DOHH2 (cell line): Measurements from ENCODE around the gene DNAJC22.

Experiments used
- H3F3A ChIP-seq: fragments of 200-600 bp; sonication (generic), shearing (Covaris generic); 2 replicates; pipeline ENCODE4 v1.6.0; 2016; ENCODE audit warnings: antibody characterized with exemption, mild to moderate bottlenecking; ENCODE audit not compliant: control insufficient read depth, insufficient read depth
- H3K27ac ChIP-seq: fragments of 200-600 bp; sonication (generic); 2 replicates; pipeline ENCODE4 v1.5.1; 2014; ENCODE audit warnings: low read depth, mild to moderate bottlenecking, low read length, moderate library complexity
- H3K27me3 ChIP-seq: fragments of 200-600 bp; sonication (generic); 2 replicates; pipeline ENCODE4 v1.6.1; 2014; ENCODE audit warnings: mild to moderate bottlenecking, low read length, mixed read lengths; ENCODE audit not compliant: control insufficient read depth
- H3K36me3 ChIP-seq: fragments of 200-600 bp; sonication (generic); 2 replicates; pipeline ENCODE4 v1.6.1; 2014; ENCODE audit warnings: mild to moderate bottlenecking, low read length, moderate library complexity, mixed read lengths; ENCODE audit not compliant: control insufficient read depth
- H3K4me1 ChIP-seq: fragments of 200-600 bp; sonication (generic); 2 replicates; pipeline ENCODE4 v1.6.1; 2014; ENCODE audit warnings: mild to moderate bottlenecking, low read length, mixed read lengths; ENCODE audit not compliant: control insufficient read depth
- H3K4me2 ChIP-seq: fragments of 200-600 bp; sonication (generic); 2 replicates; pipeline ENCODE4 v1.6.0; 2014; ENCODE audit warnings: mild to moderate bottlenecking, low read length, moderate library complexity
- H3K4me3 ChIP-seq: fragments of 200-600 bp; sonication (generic); 2 replicates; pipeline ENCODE4 v1.5.1; 2014; ENCODE audit warnings: mild to moderate bottlenecking, low read length, mixed read lengths
- H3K79me2 ChIP-seq: fragments of 200-600 bp; sonication (generic); 2 replicates; pipeline ENCODE4 v1.6.1; 2014; ENCODE audit warnings: mild to moderate bottlenecking, low read length, mixed read lengths; ENCODE audit not compliant: control insufficient read depth
- H3K9me2 ChIP-seq: fragments of 200-600 bp; sonication (generic); replicated peaks from 2 replicates; pipeline ENCODE4 v1.6.1; 2014; ENCODE audit warnings: mild to moderate bottlenecking, low read length, mixed read lengths; ENCODE audit not compliant: control insufficient read depth
- H3K9me3 ChIP-seq: fragments of 200-600 bp; sonication (generic); 2 replicates; pipeline ENCODE4 v1.6.1; 2014; ENCODE audit warnings: antibody characterized with exemption, low read length, mixed read lengths; ENCODE audit not compliant: control insufficient read depth, insufficient read depth
- H4K20me1 ChIP-seq: fragments of 200-600 bp; sonication (generic); 2 replicates; pipeline ENCODE4 v1.6.0; 2014; ENCODE audit warnings: low read depth, mild to moderate bottlenecking, antibody characterized with exemption, low read length, moderate library complexity; ENCODE audit not compliant: control insufficient read depth, insufficient read depth
- CTCF ChIP-seq: fragments of 200-600 bp; sonication (generic); IDR thresholded peaks from one replicate; pipeline ENCODE4 v1.5.1; 2014; ENCODE audit warnings: antibody characterized with exemption, mild to moderate bottlenecking, low read depth, low read length; ENCODE audit not compliant: poor library complexity, severe bottlenecking
- EZH2phosphoT487 ChIP-seq: fragments of 200-600 bp; sonication (generic); IDR thresholded peaks from 2 replicates; pipeline ENCODE4 v1.6.1; 2017; ENCODE audit warnings: borderline replicate concordance, mild to moderate bottlenecking, antibody characterized with exemption, low read length, moderate library complexity, mixed read lengths

DNAJC22 gene

DNA sequence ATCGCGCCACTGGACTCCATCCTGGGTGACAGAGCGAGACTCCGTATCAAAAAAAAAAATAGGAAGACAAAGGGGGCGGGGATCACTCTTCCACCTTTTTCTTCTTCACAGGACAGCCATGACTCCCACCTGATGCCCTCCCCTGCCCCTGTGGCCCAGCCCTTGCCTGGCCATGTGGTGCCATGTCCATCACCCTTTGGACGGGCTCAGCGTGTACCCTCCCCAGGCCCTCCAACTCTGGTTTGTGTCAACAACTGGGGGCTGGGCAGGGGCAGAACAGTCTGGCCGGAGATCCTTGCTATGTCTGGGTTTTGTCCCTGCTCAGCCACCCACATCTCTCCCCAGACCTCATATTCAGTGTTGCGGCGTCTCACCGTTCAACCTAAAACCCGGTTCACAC lies 17.9 kb upstream of the DNAJC22 start:
- no peak overlapping the region for H3K4me2 ChIP-seq
- H3K4me3 ChIP-seq = no peak overlapping the region
- TF ChIP-seq CTCF = no peak
- no peak for TF ChIP-seq EZH2phosphoT487
- peaks cover 9% of the 10 kb centered on the region; the same call in 1 of the 2 replicates for H3K4me1 ChIP-seq
- H4K20me1 ChIP-seq = no peaks in the 10 kb centered on the region
- H3F3A ChIP-seq = peaks cover 2% of the 10 kb centered on the region; the same call in 1 of the 2 replicates
- no peaks in the 10 kb centered on the region for H3K9me2 ChIP-seq
- no peaks in the 10 kb centered on the region for H3K27me3 ChIP-seq
- H3K79me2 ChIP-seq = peaks cover 15% of the 10 kb centered on the region
- no peak overlapping the region for H3K27ac ChIP-seq
- peaks cover 63% of the 10 kb centered on the region for H3K36me3 ChIP-seq
- no peaks in the 10 kb centered on the region for H3K9me3 ChIP-seq

DNA sequence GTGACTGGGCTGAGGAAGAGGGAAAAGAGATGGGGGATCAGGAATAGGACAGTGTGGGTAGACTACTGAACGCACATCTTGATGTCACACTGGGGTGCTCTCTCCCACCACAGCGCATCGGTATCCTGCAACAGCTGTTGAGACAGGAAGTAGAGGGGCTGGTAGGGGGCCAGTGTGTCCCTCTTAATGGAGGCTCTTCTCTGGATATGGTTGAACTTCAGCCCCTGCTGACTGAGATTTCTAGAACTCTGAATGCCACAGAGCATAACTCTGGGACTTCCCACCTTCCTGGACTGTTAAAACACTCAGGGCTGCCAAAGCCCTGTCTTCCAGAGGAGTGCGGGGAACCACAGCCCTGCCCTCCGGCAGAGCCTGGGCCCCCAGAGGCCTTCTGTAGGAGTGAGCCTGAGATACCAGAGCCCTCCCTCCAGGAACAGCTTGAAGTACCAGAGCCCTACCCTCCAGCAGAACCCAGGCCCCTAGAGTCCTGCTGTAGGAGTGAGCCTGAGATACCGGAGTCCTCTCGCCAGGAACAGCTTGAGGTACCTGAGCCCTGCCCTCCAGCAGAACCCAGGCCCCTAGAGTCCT lies 16.6 kb upstream of the DNAJC22 start:
- no peak overlapping the region for H3K4me3 ChIP-seq
- H3K79me2 ChIP-seq = peaks cover 6% of the 10 kb centered on the region
- 0 out of 2 replicates have a peak, but pooled peaks cover 3% of the 10 kb centered on the region for H3K4me1 ChIP-seq
- peaks cover 2% of the 10 kb centered on the region; the same call in 1 of the 2 replicates for H3F3A ChIP-seq
- H3K36me3 ChIP-seq = peaks cover 51% of the 10 kb centered on the region
- H3K27ac ChIP-seq = no peak overlapping the region
- H3K27me3 ChIP-seq = no peaks in the 10 kb centered on the region
- no peak overlapping the region for H3K4me2 ChIP-seq
- no peaks in the 10 kb centered on the region for H3K9me3 ChIP-seq
- TF ChIP-seq EZH2phosphoT487 (no peak), CTCF (no peak)
- no peaks in the 10 kb centered on the region for H4K20me1 ChIP-seq
- H3K9me2 ChIP-seq = no peaks in the 10 kb centered on the region

DNA sequence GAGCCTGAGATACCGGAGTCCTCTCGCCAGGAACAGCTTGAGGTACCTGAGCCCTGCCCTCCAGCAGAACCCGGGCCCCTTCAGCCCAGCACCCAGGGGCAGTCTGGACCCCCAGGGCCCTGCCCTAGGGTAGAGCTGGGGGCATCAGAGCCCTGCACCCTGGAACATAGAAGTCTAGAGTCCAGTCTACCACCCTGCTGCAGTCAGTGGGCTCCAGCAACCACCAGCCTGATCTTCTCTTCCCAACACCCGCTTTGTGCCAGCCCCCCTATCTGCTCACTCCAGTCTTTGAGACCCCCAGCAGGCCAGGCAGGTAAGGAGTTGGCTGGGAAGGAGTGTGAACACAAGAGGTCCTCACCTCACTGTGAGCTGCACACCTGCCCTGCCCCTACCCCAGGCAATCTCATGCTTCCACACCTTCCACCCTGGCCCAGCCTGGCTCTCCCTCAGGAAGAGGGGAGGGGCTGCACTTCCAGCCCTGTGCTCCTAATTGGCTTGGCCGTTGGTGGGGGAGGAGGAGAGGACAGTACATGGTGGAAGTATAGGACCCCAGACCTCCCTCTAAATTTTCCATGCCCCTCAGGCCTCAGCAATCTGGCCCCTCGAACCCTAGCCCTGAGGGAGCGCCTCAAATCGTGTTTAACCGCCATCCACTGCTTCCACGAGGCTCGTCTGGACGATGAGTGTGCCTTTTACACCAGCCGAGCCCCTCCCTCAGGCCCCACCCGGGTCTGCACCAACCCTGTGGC lies 15.9 kb upstream of the DNAJC22 start:
- TF ChIP-seq CTCF (no peak), EZH2phosphoT487 (no peak)
- Histone ChIP-seq H3K4me2 (no peak overlapping the region), H3K27me3 (no peaks in the 10 kb centered on the region), H3K36me3 (peaks cover 44% of the 10 kb centered on the region), H3K27ac (no peak overlapping the region), H3K9me2 (no peaks in the 10 kb centered on the region), H3F3A (peaks cover 2% of the 10 kb centered on the region; the same call in 1 of the 2 replicates), H3K9me3 (no peaks in the 10 kb centered on the region), H3K4me1 (no peaks in the 10 kb centered on the region), H4K20me1 (no peaks in the 10 kb centered on the region), H3K79me2 (0 out of 2 replicates have a peak, but pooled peaks cover under 1% of the 10 kb centered on the region), H3K4me3 (no peak overlapping the region)
